HepG2 (cell line): ENCODE data around the gene TPST2. TPM values are rescaled to one million over a fixed set of nuclear protein-coding genes. Genes with fewer than 3 reads are reported as not detected.
A peak's percentile ranks its signal among the peaks of the same experiment; 100 is the strongest.

Experiments used
- CAMTA2 ChIP-seq: sonication (generic); formaldehyde crosslinking; IDR thresholded peaks from 2 replicates; pipeline ENCODE4 v1.4.0; 2020; ENCODE audit warnings: mild to moderate bottlenecking, missing genetic modification reagents, borderline replicate concordance
- ELF3 ChIP-seq: IDR thresholded peaks from 2 replicates; pipeline ENCODE4 v1.6.1; 2016; ENCODE audit warnings: missing genetic modification reagents, missing compliant biosample characterization
- FOXK1 ChIP-seq: sonication (generic); formaldehyde crosslinking; IDR thresholded peaks from 2 replicates; pipeline ENCODE4 v1.4.0; 2020; ENCODE audit warnings: low read depth, missing genetic modification reagents, borderline replicate concordance
- GATAD2A ChIP-seq: IDR thresholded peaks from 2 replicates; pipeline ENCODE4 v1.6.1; 2016
- HNF4A ChIP-seq: sonication (generic); formaldehyde crosslinking; IDR thresholded peaks from 2 replicates; pipeline ENCODE4 v1.4.0; 2020; ENCODE audit warnings: missing genetic modification reagents
- HNRNPK ChIP-seq: fragments of 200-400 bp; formaldehyde crosslinking; IDR thresholded peaks from 2 replicates; pipeline ENCODE4 v1.6.1; 2018; ENCODE audit warnings: low read length, low read depth, moderate library complexity, mild to moderate bottlenecking; ENCODE audit not compliant: poor library complexity, severe bottlenecking
- HNRNPLL ChIP-seq: fragments of 200-400 bp; formaldehyde crosslinking; IDR thresholded peaks from 2 replicates; pipeline ENCODE4 v1.6.1; 2017; ENCODE audit warnings: mild to moderate bottlenecking, low read depth, low read length; ENCODE audit not compliant: poor library complexity, severe bottlenecking
- KDM5A ChIP-seq: fragments of 200-600 bp; sonication (generic); IDR thresholded peaks from 2 replicates; pipeline ENCODE4 v1.7.0; 2018; ENCODE audit warnings: antibody characterized with exemption, mild to moderate bottlenecking, low read length, borderline replicate concordance
- KLF12 ChIP-seq: sonication (generic); formaldehyde crosslinking; IDR thresholded peaks from 2 replicates; pipeline ENCODE4 v1.4.0; 2020; ENCODE audit warnings: missing genetic modification reagents, borderline replicate concordance
- PHF8 ChIP-seq: sonication (generic); formaldehyde crosslinking; IDR thresholded peaks from 2 replicates; pipeline ENCODE4 v1.5.0; 2020; ENCODE audit warnings: missing genetic modification reagents
- SMAD3 ChIP-seq: sonication (generic); formaldehyde crosslinking; IDR thresholded peaks from 2 replicates; pipeline ENCODE4 v1.4.0; 2020; ENCODE audit warnings: missing genetic modification reagents
- SOX13 ChIP-seq, 3 experiments: fragments of 450-650 bp in 1 of 3; sonication (generic) in 1 of 3; formaldehyde crosslinking in 1 of 3; IDR thresholded peaks in 2 of 3; conservative IDR thresholded peaks in 1 of 3; 2 replicates each; pipeline versions ENCODE4 v1.5.0 to v1.6.1; 2016 to 2020; ENCODE audit warnings: antibody characterized with exemption in 1 of 3, mild to moderate bottlenecking in 1 of 3, missing compliant biosample characterization in 1 of 3, missing genetic modification reagents in 1 of 3, moderate library complexity in 1 of 3
- SP140L ChIP-seq: sonication (generic); formaldehyde crosslinking; IDR thresholded peaks from 2 replicates; pipeline ENCODE4 v1.4.0; 2020; ENCODE audit warnings: missing genetic modification reagents, borderline replicate concordance
- STAT5B ChIP-seq: sonication (generic); formaldehyde crosslinking; IDR thresholded peaks from 2 replicates; pipeline ENCODE4 v1.4.0; 2020; ENCODE audit warnings: missing genetic modification reagents
- TEAD3 ChIP-seq: optimal IDR thresholded peaks from 2 replicates; pipeline ENCODE3; 2016; ENCODE audit warnings: borderline replicate concordance
- TGIF2 ChIP-seq: IDR thresholded peaks from 2 replicates; pipeline ENCODE4 v1.6.1; 2016; ENCODE audit warnings: control low read depth, missing compliant biosample characterization
- ZNF124 ChIP-seq: sonication (generic); formaldehyde crosslinking; IDR thresholded peaks from 2 replicates; pipeline ENCODE4 v1.4.0; 2020; ENCODE audit warnings: missing genetic modification reagents
- ZNF296 ChIP-seq: sonication (generic); formaldehyde crosslinking; conservative IDR thresholded peaks from 2 replicates; pipeline ENCODE4 v1.5.0; 2020; ENCODE audit warnings: mild to moderate bottlenecking, missing genetic modification reagents
- ZNF333 ChIP-seq: sonication (generic); formaldehyde crosslinking; IDR thresholded peaks from 2 replicates; pipeline ENCODE4 v1.4.0; 2020; ENCODE audit warnings: mild to moderate bottlenecking, missing genetic modification reagents, borderline replicate concordance
- ZNF557 ChIP-seq: sonication (generic); formaldehyde crosslinking; IDR thresholded peaks from 2 replicates; pipeline ENCODE4 v1.4.0; 2020; ENCODE audit warnings: missing genetic modification reagents
- ZNF660 ChIP-seq: sonication (generic); formaldehyde crosslinking; IDR thresholded peaks from 2 replicates; pipeline ENCODE4 v1.5.1; 2020; ENCODE audit warnings: mild to moderate bottlenecking, low read depth, missing genetic modification reagents, borderline replicate concordance
- polyA plus RNA-seq, 8 experiments: library from polyadenylated mRNA; depleted of rRNA in 3 of 8; stranded (reverse) in 7 of 8; unstranded in 1 of 8; fragments of >200 nt; fragmentation: Illumina TruSeq in 4 of 8; extraction: Trizol in 4 of 8; gene quantifications; 2 replicates each; pipeline versions ENCODE4 v1.2.1 to v1.2.3, GENCODE V29; 2011 to 2016; ENCODE audit warnings: low read depth in 4 of 8, missing spikeins in 1 of 8, mixed read lengths in 1 of 8; ENCODE audit not compliant: insufficient read depth in 1 of 8
- total RNA-seq, 5 experiments: library from RNA; depleted of rRNA; stranded (reverse); fragments of >200 nt; fragmentation: Illumina TruSeq; extraction: Trizol; gene quantifications; 2 replicates each; pipeline ENCODE4 v1.2.3, GENCODE V29; 2016; ENCODE audit warnings: low read depth in 1 of 5
- TF ChIP-seq, protein P1 (sequence below), 2 experiments: sonication (generic) in 1 of 2; formaldehyde crosslinking in 1 of 2; IDR thresholded peaks; 2 replicates each; pipeline versions ENCODE4 v1.4.0 to v1.6.1; 2016 to 2020; ENCODE audit warnings: borderline replicate concordance in 1 of 2, low read depth in 1 of 2, mild to moderate bottlenecking in 1 of 2, missing genetic modification reagents in 1 of 2
- TF ChIP-seq, protein P2 (sequence below): sonication (generic); formaldehyde crosslinking; IDR thresholded peaks from 2 replicates; pipeline ENCODE4 v1.9.0; 2021; ENCODE audit warnings: missing genetic modification reagents, mild to moderate bottlenecking, borderline replicate concordance

TPST2 gene
- total and polyA plus RNA-seq, 2 of the 13 experiments (the other 11 are each of a cell fraction or from before 2014, with no cell fraction given): 15.2 to 23.8 TPM

DNA sequence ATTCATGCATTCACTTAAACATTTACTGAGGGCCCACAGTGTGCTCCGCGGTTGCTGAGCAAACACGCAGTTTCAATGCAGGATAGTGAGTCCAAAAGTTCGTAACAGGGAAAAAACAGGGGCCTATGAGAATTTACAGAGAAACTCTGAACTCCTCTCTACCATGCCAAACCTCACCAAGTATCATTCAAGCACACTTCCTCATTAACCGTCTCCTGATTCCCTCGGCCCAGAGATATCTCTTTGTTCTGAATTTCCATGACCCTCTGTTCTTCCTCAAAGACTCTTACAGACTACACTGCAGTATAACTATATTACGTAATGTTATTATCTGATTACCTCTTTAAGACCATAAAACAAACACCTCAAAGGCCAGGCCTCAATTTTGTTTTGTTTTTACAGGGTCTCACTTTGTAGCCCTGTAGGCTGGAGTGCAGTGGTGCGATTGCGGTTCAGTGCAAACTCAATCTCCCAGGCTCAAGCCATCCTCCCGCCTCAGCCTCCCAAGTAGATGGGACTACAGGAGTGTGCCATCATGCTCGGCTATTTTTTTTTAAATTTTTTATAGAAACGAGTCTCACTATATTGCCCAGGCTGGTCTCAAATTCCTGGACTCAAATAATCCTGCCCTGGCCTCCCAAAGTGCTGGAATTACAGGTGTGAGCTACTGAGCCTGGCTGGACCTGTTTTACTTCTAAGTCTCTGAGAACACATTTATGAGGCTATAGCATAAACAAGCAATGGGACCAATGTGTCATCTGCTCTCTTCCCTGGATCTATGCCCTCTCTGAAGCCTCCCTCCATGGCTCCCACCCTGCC lies 109.9 kb downstream of the TPST2 start (continued):
- TF ChIP-seq ZNF296 (CRISPR knock-in tag) (no peak), GATAD2A (CRISPR knock-in tag) (0 out of 2 replicates have a peak, but pooled peaks have one; percentile 39), ZNF557 (CRISPR knock-in tag) (no peak), CAMTA2 (CRISPR knock-in tag) (no peak), KDM5A (no peak), HNF4A (CRISPR knock-in tag) (peak; percentile 83), ZNF660 (no peak), SMAD3 (CRISPR knock-in tag) (0 out of 2 replicates have a peak, but pooled peaks have one; percentile 39), FOXK1 (CRISPR knock-in tag) (no peak), TGIF2 (CRISPR knock-in tag) (0 out of 2 replicates have a peak, but pooled peaks have one; percentile 15), HNRNPLL (peak; percentile 92), KLF12 (0 out of 2 replicates have a peak, but pooled peaks have one; percentile 3), HNRNPK (no peak), ZNF333 (CRISPR knock-in tag) (no peak), SP140L (CRISPR knock-in tag) (no peak), TEAD3 (peak; percentile 27), SOX13 (IDR thresholded peaks at IDR 0.05) (no peak), SOX13 (CRISPR knock-in tag; conservative IDR thresholded peaks at IDR 0.05 in 1 of 2, IDR thresholded peaks at IDR 0.05 in 1 of 2) (peak in 1 of 2 experiments; percentile 34; a peak in 1 of 4 replicates), ZNF124 (CRISPR knock-in tag) (no peak), STAT5B (CRISPR knock-in tag) (no peak), ELF3 (CRISPR knock-in tag) (peak; percentile 28), PHF8 (peak; percentile 30; the same call in 1 of the 2 replicates)
- TF ChIP-seq, protein P1, sequence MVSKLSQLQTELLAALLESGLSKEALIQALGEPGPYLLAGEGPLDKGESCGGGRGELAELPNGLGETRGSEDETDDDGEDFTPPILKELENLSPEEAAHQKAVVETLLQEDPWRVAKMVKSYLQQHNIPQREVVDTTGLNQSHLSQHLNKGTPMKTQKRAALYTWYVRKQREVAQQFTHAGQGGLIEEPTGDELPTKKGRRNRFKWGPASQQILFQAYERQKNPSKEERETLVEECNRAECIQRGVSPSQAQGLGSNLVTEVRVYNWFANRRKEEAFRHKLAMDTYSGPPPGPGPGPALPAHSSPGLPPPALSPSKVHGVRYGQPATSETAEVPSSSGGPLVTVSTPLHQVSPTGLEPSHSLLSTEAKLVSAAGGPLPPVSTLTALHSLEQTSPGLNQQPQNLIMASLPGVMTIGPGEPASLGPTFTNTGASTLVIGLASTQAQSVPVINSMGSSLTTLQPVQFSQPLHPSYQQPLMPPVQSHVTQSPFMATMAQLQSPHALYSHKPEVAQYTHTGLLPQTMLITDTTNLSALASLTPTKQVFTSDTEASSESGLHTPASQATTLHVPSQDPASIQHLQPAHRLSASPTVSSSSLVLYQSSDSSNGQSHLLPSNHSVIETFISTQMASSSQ (IDR thresholded peaks at IDR 0.05; ENCODE audit: low read depth): no peak
- TF ChIP-seq, protein P1 (CRISPR knock-in tag; IDR thresholded peaks at IDR 0.05; ENCODE audit: borderline replicate concordance): no peak
- TF ChIP-seq, protein P2, sequence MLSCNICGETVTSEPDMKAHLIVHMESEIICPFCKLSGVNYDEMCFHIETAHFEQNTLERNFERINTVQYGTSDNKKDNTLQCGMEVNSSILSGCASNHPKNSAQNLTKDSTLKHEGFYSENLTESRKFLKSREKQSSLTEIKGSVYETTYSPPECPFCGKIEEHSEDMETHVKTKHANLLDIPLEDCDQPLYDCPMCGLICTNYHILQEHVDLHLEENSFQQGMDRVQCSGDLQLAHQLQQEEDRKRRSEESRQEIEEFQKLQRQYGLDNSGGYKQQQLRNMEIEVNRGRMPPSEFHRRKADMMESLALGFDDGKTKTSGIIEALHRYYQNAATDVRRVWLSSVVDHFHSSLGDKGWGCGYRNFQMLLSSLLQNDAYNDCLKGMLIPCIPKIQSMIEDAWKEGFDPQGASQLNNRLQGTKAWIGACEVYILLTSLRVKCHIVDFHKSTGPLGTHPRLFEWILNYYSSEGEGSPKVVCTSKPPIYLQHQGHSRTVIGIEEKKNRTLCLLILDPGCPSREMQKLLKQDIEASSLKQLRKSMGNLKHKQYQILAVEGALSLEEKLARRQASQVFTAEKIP (CRISPR knock-in tag): no peak
